Measurements from ENCODE around the gene SAP30L.

GRCh38 chr5:154449786-154450185, 4.0 kb downstream of the SAP30L start:
- TF ChIP-seq ATF3 (IDR thresholded peaks at IDR 0.05) (no peak), CTCF (IDR thresholded peaks at IDR 0.05; ENCODE audit: low read depth, low read length, missing input control) (no peak), REST (IDR thresholded peaks at IDR 0.05) (no peak), JUND (IDR thresholded peaks at IDR 0.05) (no peak), RAD21 (IDR thresholded peaks at IDR 0.05) (no peak), TAF1 (conservative IDR thresholded peaks at IDR 0.05) (no peak), YY1 (IDR thresholded peaks at IDR 0.05) (no peak), MAX (IDR thresholded peaks at IDR 0.05) (no peak), FOXA1 (IDR thresholded peaks at IDR 0.05) (no peak), HNF4G (IDR thresholded peaks at IDR 0.05) (no peak), EGR1 (IDR thresholded peaks at IDR 0.05; ENCODE audit: low read depth in 2 of 2) (no peak)
